Measurements from ENCODE around the gene METTL26.

Gene METTL26

DNA sequence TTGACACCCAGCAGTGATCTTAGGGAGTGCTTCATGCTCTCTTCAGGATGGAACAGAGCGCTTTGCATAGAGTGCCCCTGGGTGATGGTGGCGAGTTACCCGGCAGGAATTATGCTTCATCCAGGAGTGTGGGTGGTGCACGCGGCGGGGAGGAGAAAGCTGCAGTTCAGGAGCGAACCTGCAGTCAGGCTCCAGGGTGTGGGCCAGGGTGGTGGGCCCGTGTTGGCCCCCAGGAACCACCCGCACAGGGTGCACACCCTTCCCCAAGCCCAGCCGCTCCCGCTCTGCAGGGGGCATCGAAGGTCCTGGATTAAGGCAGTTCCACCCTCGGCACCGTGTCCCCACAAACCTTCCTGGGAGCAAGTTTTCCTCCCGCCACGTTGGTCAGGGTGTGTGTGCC lies 42.3 kb downstream of the METTL26 start:
- no peak for DNase-seq

DNA sequence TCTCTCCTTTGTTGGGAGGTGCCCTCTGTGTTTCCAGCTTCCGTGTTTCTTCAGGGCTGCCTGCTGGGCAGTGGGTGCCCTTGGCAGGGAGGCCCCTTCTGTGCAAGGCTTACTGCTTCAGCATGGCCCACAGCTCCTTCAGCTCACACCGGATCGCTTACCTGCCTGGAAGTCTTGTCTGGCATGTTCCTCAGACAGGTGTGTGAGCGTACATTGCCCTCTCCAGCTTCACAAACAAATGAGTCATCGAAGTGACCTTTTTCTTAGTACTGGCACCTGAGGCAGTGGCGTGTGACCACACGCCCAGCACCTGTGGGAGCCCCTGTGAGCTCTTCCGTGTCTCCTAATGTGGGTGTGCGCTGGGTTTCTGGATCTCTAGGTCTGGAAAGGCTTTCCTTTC lies 42.7 kb downstream of the METTL26 start:
- DNase-seq, result no peak

DNA sequence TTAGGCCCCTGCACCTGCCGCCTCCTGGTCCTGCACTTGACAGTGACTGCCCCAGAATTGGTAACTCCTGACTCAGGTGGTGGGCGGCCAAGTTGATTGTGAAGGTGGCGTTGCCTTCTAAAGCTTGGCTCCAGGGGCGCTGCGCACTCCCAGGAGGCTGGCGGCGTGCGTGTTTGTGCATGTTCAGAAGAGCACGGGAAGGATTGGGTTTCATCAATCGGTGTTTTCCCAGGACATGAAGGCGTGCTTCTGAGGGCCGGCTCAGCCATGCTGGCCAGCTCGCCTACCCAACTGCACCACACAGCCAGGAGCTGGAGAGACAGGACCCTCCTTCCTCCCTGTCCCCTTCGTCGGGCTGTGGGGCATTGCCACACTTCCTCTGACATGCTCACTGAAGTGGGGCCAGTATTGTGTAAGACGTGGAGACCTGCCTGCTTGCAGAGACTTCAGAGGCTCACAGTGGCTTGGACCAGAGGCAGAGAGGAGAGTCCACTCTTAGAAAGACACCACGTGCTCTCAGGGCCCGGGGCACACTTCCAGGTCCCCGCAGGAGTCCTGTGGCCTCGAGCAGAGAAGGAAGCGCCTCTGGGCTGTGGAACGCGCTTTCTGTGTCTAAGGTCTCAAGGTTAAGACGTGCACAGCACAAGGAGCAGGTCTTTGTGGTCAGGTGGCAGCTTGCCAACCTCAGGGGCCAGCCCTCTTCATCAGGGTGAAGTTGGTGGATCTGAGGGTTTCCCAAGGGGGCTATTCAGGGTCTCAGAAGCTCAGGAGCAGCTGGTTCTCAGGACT lies 43.4 kb downstream of the METTL26 start:
- no peak for DNase-seq

- no peak for DNase-seq
These were observed 44.1 kb downstream of the METTL26 start for GRCh38 chr16:591892-592517.

- DNase-seq, result no peak
These were observed 44.9 kb downstream of the METTL26 start for GRCh38 chr16:591231-591630.

GRCh38 chr16:590815-591200 lies 45.3 kb downstream of the METTL26 start:
- DNase-seq, result no peak

DNA sequence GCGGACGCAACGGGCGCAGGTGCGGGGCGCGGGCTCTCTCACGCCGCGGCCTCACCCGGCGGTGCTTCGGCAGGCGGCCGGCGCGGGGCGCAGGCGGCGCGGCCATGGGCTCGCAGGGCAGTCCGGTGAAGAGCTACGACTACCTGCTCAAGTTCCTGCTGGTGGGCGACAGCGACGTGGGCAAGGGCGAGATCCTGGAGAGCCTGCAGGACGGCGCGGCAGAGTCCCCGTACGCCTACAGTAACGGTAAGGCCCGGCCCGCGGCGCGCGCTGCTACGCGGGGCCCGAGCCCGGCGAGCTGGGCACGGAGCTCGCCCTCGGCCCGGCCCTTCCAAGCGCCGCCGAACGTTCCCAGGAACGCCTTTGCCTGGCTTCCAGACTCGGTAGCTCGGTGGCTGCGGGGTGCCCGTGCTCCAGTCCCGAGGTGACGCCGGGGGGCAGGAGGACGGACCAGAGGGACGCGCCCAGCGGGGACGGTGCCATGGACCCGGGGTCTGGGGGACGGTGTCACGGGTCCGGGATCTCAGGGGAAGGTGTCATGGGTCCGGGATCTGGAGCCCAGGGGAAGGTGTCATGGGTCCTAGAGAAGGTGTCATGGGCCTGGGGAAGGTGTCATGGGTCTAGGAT lies 45.8 kb downstream of the METTL26 start:
- DNase-seq, result no peak

- peak; percentile 86 for DNase-seq
These were observed 46.4 kb downstream of the METTL26 start, which contains the start of gene RAB40C for GRCh38 chr16:589658-590187. RAB40C (plus strand) TSS chr16:590066; CDS start chr16:590292, 226 bp downstream.

DNA sequence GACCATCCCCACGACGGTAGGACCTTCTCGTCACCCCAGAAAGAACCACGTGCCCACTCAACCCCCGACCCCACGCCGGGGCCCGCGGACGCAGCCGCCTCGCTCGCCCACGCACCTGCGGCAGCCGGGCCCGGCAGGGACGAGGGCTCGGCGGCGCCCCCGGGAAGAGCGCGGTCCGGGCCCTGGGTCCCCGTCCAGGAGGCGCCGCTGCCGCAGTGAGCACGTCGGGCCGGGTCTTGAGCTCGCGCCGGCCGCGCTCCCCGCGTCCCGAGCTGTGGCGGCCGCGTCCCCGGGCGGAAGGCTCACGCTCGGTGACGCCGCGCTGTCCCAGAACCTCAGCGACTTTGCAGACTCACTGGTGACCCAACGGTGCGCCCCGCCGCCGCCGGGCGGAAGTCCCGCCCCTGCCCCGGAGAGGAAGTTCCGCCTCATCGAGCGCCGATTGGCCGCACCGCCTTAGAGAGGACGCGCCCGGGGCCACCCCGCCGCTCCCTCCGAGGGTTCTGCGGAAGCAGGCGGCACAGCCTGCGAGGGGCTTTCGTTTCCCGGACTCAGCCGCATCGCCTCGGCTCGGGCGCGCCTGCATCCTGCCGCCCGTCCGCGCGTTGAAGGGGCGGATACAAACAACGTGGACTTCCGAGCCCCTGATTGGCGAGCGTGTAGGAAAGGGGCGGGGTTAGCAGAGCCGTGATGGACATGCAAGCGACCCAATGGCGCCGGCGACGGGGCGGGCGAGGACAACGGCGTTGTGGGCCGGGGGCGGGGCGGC lies 47.0 kb downstream of the METTL26 start:
- peak; percentile 86 for DNase-seq

GRCh38 chr16:588639-588888 lies 47.5 kb downstream of the METTL26 start:
- no peak for DNase-seq

GRCh38 chr16:586645-587590 lies 49.2 kb downstream of the METTL26 start:
- DNase-seq, result no peak

DNA sequence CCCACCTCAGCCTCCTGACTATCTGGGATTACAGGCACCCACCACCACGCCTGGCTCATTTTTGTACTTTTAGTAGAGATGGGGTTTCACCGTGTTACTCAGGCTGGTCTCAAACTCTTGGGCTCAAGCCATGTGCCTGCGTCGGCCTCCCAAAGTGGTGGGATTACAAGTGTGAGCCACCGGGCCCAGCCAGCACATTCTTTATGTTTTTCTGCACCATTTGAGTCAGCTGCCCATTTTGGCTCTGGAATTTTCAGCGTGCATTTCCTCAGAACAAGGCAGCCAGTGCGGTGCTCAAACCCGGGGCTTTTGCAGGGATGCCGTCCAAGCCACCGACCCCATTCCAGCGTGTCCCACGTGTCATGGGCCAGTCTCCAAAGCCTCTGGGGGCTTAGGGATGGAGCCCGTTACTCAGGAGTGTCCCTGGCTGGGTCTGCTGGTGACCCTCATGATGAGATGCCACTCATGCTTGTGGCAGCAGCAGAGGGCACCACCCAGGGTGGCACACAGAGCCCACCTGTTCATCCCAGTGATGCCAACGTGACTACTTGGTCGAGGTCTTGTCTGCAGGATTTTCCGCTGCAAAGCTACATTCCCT lies 50.0 kb downstream of the METTL26 start:
- DNase-seq, result no peak

DNA sequence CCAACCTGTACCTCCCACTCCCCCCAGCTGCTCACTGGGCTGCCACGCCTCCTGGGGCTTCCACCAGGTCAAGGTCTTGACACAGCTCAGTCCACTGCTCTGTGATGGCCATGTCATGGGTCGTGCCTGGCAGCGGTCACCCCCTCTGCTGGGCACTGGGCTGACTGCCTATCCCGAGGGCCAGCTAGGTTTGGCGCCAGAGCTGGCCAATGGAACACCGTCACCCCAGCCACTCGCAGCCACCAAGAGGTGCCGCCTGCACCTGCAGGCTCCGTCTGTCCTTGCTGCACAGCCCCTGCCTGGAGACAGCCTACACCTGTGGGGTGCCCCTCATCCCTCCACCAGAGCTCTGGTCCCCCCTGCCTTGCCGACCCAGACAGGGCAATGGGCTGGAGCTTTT lies 50.8 kb downstream of the METTL26 start:
- DNase-seq, result no peak
